GM21529 (cell line): Measurements from ENCODE around the gene MRS2.
"Not testable (repeated sequence)": the region's sequence is repeated elsewhere in the genome, so short reads cannot be mapped to it uniquely, and the experiment has no call there.

ENCODE experiments used
- ATAC-seq: cut with Tn5 transposase; IDR thresholded peaks from one replicate; pipeline ENCODE4 v1.9.1; 2021; ENCODE audit not compliant: unreplicated experiment

The MRS2 gene

DNA sequence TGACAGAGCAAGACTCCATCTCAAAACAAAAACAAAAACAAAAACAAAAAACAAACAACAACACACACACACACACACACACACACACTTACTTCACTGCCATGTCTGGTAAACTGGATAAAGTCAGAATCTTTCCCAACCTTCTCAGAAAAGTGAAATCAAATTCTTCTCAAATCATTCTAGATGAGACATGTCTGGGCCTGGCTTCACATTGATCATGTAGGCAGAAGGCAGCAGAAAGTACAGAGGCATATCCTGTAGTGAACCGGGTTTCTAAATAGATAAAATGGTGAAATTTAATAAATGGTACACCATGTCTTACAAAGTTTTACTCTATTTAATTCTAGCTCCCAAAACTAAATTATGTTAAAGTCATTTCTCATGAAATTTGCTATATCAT lies 14.9 kb upstream of the MRS2 start:
- ATAC-seq = no peak

DNA sequence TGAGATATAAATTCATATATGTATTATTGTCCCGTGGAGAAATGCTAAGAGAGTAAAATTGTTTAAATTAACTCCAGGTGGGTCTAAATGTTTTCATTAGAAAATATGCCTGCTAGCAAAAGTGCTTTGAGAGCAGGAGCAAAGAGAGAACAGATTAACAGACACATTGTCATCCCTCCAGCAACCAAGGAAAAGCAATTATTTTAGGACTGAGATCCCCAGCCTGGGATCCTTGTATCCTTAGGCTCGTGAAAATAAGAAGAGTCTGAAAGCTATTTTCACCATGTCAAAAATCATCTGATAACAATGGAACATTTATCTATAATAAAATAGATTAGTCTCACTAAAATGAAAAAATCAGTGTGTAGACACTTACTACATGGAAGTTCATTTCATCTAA lies 11.5 kb upstream of the MRS2 start:
- ATAC-seq = no peak

DNA sequence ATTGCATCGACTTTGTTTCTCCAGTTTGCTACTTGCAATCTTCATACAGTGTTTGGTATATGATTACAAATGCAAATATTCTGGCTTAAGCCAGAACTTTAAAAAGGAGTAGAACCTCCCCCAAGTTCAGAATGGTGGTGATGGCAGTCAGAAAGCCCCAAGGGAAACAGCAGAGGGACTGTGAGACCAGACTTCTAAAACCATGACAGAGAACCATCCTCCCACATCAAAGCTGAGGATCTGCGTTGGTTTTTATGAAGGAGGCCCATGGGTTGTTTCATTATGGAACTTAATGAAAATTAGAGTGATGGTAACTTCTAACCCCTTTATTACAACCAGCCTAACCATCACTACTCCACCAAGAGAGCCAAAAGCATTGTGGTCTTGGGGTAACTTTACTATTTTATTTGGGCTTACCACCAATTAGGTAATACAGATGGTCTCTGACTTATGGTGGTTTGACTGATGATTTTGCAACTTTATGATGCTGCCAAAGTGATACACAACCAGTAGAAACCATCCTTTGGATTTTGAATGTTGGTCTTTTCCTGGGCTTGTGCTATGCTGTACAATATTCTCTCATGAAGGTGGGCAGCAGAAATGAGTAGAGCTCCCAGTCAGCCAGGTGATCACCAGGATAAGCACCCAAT lies 10.9 kb upstream of the MRS2 start:
- peak; percentile 90 for ATAC-seq

DNA sequence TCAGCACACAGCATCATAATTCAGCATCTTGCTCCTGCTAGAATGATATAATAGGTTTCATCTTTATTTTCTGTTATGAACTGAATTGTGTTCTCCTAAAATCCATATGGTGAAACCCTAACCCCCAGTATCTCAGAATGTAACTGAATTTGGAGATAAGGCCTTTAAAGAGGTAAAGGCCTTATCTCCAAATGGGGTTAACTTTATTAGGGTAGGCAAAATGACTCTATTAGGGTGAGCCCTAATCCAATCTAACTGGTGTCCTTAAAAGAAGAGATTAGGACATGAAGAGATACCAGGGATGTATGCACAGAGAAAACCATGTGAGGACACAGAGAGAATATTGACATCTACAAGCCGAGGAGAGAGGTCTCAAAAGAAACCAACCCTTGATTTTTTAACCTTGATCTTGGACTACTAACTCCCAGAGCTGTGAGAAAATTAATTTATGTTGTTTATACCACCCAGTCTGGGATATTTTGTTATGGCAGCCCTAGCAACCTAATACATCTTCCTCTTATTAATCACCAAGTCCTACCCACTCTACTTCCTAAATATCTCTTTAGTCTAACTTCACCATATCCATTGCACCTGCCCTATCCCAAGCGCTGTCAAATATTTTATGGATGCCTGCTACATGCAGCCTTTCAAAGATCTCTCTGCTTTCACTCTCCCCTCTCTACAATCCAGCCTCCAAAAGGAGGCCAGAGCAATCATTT lies 8.5 kb upstream of the MRS2 start:
- no peak for ATAC-seq

DNA sequence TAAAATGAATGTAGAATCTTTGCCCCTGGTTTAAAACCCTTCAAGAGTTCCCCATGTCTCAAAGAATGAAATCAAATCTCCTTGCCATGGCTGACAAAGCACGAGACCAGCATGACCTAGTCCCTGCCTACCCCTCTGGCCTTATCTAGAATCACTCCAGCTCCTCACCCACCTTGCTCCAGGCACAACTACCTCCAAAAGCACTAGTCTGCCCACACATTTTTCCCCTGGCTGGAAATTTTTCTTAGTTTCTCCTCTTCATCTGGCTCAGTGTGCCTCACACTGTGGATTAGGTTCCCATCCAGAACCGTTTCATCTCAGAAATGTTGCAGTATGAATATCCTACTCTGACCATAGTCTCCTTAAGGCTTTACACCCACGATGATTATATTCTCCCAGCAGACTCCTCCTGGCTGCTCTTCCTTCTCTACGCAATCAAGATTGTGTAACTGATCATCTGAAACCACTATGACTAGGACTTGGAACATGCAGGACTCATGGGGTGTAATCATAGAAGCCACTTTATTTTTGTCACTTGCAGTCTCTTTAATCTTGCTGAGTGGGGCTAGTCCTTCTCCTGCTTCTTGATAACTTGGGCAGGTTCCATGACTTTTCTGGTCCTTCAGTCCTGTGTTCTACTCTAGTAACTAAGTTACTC lies 7.8 kb upstream of the MRS2 start:
- no peak for ATAC-seq

DNA sequence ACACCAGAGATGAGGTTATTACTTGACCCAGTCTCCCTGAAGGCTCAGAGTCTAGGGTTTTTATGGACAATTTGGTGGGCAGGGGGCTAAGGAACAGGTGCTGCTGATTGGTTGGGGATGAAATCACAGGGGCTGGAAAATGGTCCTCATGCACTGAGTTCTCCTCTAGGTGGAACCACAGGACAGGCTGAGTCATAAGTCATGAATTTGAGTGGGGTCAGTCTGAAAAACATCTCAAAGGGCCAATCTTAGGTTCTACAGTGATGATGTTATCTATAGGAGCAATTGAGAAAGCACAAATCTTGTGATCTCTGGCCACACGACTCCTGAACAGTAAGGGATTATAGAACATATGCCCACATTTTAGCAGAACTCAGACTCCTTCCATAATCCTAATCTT lies 5.9 kb upstream of the MRS2 start:
- no peak for ATAC-seq

DNA sequence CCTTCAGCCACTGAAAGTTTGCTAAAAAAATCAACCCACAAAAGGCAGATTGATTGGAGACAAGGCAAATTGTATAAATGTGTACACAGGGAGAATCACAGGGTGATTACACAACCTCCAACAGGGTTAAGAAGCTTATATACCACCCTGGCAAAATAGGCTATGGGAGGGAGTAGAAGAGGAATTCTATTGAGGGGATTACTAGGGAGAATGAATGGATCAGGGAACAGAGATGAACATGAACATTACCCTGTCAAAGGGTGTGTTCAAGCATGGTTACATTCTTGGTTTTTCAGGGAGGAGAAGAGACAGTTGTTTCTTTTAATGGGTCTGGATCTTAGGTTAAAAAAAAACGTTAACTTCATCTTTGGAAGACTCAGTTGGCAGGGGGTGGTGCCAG lies 5.1 kb upstream of the MRS2 start:
- ATAC-seq = no peak

DNA sequence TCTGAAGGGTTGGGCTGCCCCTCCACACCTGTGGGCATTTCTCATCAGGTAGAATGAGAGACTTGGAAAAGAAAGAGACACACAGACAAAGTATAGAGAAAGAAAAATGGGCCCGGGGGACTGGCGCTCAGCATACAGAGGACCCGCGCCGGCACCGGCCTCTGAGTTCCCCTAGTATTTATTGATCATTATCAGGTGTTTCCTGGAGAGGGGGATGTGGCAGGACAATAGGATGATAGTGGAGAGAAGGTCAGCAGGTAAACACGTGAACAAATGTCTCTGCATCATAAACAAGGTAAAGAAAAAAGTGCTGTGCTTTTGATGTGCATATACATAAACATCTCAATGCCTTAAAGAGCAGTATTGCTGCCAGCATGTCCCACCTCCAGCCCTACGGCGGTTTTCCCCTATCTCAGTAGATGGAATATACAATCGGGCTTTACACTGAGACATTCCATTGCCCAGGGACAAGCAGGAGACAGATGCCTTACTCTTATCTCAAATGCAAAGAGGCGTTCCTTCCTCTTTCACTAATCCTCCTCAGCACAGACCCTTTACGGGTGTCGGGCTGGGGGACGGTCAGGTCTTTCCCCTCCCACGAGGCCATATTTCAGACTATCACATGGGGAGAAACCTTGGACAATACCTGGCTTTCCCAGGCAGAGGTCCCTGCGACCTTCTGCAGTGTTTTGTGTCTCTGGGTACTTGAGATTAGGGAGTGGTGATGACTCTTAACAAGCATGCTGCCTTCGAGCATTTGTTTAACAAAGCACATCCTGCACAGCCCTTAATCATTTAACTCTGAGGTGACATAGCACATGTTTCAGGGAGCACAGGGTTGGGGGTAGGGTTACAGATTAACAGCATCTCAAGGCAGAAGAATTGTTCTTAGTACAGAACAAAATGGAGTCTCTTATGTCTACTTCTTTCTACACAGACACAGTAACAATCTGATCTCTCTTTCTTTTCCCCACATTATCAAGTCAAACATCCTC lies 2.4 kb upstream of the MRS2 start:
- ATAC-seq = not testable (repeated sequence)

DNA sequence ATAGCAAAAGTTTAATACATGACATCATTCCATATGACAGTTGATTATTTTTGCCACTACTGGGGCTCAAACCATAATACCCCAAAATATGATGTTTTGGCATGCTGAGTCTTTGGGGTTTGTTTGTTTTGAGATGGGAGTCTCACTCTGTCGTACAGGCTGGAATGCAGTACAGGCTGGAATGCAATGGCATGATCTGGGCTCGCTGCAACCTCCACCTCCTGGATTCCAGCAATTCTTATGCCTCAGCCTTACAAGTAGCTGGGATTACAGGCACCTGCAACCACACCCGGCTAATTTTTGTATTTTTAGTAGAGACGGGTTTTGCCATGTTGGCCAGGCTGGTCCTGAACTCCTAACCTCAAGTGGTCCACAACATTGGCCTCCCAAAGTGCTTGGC lies 1.3 kb upstream of the MRS2 start:
- ATAC-seq = no peak

DNA sequence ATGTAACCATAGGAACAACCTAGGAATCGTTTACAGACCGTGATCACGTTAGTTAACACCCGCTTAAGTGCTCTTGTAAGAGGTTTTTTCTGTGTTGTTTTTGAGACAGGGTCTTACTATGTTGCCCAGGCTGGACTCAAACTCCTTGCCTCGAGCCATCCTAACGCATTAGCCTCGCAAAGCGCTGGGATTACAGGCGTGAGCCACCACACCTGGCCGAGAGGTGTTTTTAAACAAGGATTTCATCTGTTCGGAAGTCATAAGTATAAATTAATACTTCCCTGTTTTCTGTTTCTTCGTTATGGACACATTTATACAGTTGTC lies 727 bp downstream of the MRS2 start:
- no peak for ATAC-seq

DNA sequence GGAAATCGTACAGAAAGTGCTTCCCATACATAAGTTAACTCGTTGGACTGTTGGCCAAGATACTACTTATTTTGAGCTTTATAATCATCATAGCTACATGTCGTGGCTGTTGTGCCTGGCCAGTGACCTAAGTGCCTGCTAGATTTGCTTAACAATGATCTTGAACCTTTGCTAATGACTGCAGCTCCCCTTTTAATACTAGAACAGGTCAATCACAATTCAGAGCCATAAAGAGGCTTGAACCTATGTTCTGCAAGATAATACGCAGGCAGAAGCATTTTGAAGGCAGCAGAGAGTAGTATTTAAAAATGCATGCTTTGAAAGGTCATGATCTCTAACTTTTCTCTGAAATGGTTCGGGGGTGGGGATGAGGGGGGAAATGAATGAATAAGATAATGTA lies 2.5 kb downstream of the MRS2 start:
- no peak for ATAC-seq

DNA sequence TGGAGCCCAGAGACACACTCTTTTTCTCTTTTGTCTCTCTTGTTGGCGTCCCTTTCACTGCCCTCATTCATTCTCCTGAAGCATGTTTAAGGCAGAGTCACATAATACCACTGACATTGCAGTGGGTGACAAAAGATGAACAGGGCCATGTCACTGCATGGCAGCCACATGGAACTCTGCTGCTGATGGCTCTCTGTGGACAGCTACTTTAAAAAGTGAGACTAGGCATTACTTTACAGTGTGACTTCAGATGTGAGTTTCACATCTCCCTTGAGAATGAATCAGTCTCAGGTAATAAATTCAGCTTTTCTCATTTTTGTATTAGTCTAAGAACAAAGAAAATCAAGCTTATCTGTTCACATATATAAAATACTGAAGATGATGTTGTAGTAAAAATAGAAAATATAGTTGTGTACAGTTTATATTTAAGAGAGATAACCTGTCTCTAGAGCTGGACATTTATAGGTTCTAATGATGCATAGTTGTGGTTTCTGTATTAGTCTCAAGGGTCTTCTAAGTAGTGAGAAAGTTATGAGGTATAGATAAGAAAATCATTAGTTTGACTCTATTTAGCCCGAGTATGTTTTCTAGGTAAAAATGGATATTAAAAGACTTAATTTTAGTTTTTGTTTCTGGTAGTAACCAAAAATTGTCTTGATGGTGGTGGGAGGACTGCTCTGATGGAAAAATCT lies 6.1 kb downstream of the MRS2 start:
- ATAC-seq = peak; percentile 92

DNA sequence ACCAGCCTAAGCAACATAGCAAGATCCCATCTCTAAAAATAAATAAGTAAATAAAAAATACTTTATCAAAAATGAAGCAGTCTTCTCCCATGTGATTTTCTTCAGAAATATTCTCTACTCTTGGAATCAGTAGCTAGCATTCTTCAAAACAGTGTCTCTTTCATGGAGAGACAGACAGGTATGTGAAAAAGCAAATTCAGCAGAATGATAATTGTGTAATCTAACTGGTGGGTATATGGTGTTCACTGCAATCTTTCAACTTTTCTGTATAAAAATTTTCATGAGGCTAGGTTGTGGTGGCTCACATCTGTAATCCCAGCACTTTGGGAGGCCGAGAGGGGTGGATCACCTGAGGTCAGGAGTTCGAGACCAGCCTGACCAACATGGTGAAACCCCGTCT lies 7.9 kb downstream of the MRS2 start:
- no peak for ATAC-seq

DNA sequence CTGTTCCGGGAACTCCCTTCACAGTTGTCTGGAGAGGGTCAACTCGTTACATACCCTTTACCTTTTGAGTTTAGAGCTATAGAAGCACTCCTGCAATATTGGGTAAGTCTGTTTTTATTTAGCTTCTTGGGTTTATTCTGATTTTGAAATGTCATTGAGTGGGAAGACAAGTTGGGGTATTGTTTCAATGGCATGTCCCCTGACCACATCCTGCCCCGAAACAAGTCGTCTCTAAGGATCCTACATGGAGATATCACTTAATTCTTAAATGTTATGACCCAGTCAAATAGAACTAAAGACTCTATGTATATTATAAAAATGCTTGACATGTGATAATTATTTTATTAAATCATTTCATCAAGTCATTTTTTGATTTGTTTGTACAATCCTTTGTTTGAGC lies 9.6 kb downstream of the MRS2 start:
- ATAC-seq = no peak

DNA sequence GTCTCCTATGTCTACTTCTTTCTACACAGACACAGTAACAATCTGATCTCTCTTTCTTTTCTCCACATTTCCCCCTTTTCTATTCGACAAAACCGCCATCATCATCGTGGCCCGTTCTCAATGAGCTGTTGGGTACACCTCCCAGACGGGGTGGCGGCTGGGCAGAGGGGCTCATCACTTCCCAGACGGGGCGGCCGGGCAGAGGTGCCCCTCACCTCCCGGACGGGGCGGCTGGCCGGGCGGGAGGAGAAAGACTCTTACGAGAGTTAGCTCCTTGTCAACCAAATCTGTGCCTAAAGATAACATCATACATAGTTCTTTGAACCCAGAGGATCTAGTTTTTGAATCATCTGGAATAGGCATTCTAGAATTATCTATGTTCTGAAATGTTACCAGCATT lies 11.8 kb downstream of the MRS2 start:
- not testable (repeated sequence) for ATAC-seq

DNA sequence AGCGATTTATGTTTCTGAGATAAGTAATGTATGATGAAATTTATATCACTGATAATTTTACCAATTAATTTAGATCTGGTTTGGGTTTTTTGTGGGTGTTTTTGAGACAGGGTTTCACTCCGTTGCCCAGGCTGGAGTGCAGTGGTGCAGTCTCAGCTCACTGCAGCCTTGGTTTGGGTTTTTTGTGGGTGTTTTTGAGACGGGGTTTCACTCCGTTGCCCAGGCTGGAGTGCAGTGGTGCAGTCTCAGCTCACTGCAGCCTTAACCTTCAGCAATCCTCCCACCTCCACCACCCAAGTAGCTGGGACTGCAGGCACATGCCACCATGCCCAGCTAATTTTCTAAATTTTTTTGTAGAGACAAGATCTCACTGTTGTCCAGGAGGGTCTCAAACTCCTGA lies 13.0 kb downstream of the MRS2 start:
- peak; percentile 86 for ATAC-seq

DNA sequence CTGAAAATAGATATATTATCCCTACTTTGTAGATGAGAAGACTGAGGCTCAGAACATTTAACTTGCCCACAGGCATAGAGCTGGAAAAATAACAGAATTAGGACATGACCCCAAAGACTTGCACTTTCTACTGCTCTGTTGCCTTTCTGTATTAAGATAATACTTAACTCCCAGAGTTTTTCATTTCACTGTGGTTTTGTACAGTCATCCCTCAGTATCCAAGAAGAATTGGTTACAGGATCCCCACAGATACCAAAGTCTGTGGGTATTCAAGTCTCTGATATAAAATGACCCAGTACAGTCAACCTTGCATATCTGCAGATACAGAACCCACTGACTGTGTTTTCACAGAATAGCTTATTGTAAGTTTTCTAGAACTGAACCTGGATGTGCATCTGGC lies 16.8 kb downstream of the MRS2 start:
- no peak for ATAC-seq

DNA sequence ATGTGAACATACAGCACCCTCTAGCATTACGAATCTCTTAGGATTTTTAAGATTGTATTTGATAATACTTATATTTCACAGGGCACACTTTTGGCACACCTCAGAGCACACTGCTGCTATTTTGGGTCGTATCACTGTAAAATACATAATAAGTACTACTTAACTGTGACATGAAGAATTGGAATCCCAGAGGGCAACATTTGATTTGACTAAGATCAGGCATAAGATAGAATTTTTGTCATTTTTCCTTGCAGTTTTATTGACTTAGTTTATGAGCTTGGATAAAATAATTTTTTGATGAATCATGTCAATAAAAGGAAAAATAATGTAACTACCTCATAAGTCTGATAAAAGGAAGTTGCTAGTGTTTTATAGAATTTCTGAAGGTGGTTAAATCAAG lies 22.4 kb downstream of the MRS2 start:
- no peak for ATAC-seq

DNA sequence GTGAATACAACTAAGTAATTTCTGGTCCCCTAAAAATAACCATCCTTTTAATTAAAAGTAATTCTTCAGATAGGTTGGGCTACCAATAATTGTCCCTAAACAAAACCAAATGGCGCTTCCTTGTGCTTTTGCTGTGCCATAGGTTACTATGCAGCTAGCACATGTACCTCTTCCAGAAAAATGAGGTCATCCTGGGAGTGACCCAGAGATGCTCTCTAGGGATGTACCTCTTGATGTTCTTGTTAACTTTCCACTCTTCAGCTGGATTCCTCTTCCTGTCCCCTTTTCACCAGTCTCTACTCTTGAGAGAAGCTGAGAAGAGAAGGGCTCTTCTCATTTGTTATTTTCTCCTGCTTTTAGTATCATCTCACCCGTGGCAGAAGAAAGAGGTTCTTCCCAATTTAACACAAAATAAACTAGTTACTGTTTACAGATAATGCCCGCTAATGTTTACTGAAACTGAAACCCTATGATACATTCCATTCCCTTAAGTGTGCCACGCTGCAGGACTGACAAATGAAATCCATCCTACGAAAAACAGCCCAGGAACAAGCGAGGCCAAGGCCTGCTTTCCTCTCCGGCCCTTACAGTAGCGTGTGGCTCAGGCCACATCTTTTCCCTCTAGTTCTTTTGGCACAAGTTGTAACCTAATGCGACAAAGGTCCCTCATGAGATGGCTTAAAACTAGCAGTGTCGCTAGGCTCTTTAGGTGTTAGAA lies 24.2 kb downstream of the MRS2 start:
- no peak for ATAC-seq

DNA sequence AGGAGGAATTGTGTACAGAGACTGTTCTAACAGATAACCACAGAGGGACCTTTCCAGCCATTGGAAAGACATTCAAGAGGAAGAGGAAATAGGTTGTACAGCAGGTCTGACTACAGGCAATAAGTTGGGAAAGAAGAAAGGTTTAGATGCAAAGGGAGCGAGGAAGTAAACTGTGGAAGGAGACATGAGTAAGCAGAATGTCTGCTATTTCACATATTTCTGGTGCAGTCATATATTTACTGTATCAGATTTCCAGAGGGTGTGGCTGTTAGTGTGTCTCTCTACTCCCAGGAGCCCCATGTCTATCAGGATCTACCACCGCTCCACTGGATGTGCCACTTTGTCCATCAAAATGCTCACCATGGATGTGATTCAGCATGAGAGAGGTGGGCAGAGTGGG lies 25.9 kb downstream of the MRS2 start:
- no peak for ATAC-seq
